Measurements from ENCODE around the gene TECRL. TPM values are rescaled to one million over a fixed set of nuclear protein-coding genes. Genes with fewer than 3 reads are reported as not detected.

The TECRL gene
- total RNA-seq, 1 donor from 2014 or later, result not detected

DNA sequence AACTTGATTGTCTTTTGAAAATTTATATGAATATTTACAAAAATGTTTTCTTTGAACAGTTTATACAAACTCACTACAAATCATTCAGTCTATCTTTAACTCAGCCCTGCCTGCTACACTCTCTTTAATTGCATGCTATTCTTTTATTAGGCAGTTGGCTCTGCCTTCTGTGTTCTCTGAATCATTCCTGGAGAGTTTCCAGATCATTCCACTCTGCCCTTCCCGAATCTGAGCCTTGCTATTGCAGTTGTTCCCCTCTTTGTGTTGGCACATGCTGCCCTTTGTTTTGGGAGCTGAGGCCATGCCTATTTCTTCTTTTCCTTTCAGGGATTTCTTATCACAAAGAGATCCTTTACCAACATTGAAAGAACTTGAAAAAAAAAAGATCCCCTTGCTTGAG, 8.7 kb upstream of the TECRL start:
- H3K9me3 Mint-ChIP-seq, result no peaks in the 10 kb centered on the region
- no peaks in the 10 kb centered on the region for H4K20me1 ChIP-seq (ENCODE audit: low read depth)
- H2AFZ ChIP-seq (replicated peaks), result peak overlapping the region; percentile 46
- no peaks in the 10 kb centered on the region for H3K27me3 Mint-ChIP-seq (ENCODE audit: insufficient read depth, low read depth)
- H3K4me3 ChIP-seq, result no peak overlapping the region
- H3K4me3 Mint-ChIP-seq, result no peak overlapping the region
- no peaks in the 10 kb centered on the region for H3K36me3 Mint-ChIP-seq
- H3K9ac ChIP-seq, result no peak overlapping the region
- TF ChIP-seq EZH2 (IDR thresholded peaks at IDR 0.05), result no peak
- TF ChIP-seq EZH2phosphoT487 (IDR thresholded peaks at IDR 0.05), result no peak
- TF ChIP-seq CTCF (IDR thresholded peaks at IDR 0.05), result no peak
- no peaks in the 10 kb centered on the region for H3F3A ChIP-seq (ENCODE audit: low read depth)
- peak; percentile 18 for DNase-seq (ENCODE audit: low spot score)
- no peak overlapping the region for H3K27ac Mint-ChIP-seq
- no peaks in the 10 kb centered on the region for H3K9me3 ChIP-seq (ENCODE audit: low read depth)
- H3K4me2 ChIP-seq, result no peak overlapping the region
- no peaks in the 10 kb centered on the region for H3K79me2 ChIP-seq (ENCODE audit: low read depth)
- H3K4me1 Mint-ChIP-seq, result peaks cover 3% of the 10 kb centered on the region
- H3K36me3 ChIP-seq, result no peaks in the 10 kb centered on the region
- H3K27me3 ChIP-seq, result no peaks in the 10 kb centered on the region
- H3K27ac ChIP-seq, result no peak overlapping the region
- H3K4me1 ChIP-seq, result peaks cover 8% of the 10 kb centered on the region

DNA sequence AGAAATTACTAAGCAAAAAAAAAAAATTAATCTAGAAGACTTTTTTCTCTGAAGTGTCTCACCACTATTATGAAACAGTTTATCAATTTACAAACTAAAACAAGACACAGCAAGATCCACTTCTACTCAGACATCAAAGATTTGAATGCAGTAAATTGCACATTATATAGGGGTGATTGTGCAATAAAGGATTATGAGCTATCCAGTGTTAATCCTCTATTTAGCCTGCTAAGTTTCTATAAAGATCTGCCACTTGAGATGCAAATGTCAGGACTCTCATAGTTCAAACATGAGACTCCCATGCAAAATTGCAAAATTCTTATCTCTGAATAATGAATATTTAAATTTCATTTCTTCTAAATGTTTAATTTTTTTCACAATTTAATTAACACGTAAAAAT, 2.2 kb downstream of the TECRL start:
- H3F3A ChIP-seq (ENCODE audit: low read depth), result no peaks in the 10 kb centered on the region

DNA sequence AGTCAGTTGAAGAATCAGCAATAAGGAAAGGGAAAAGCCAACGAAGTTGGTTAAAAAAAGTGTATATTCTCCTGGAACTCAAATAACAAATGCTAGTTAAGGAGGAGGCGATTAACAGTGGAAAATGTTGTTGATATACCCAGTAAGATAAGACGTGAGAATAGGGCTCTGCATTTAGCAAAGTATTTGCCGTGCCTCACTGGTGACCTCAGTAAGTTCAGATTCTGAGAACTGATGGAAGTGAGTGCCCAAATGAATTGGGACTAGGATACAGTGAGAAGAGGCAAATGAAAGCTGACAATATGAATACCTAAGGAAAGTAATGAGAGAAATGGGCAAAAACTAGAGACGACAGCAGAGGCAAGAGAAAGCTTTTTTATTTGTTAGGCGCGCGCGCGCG, 3.5 kb downstream of the TECRL start:
- no peaks in the 10 kb centered on the region for H3K27me3 Mint-ChIP-seq (ENCODE audit: insufficient read depth, low read depth)
- Histone ChIP-seq H3K4me2 (no peak overlapping the region), H3K4me3 (no peak overlapping the region), H3K27ac (no peak overlapping the region), H3K79me2 (ENCODE audit: low read depth) (no peaks in the 10 kb centered on the region), H3K4me1 (no peaks in the 10 kb centered on the region), H3F3A (ENCODE audit: low read depth) (no peaks in the 10 kb centered on the region), H3K9me3 (ENCODE audit: low read depth) (no peaks in the 10 kb centered on the region), H3K36me3 (no peaks in the 10 kb centered on the region), H2AFZ (replicated peaks) (peak overlapping the region; percentile 52), H3K27me3 (no peaks in the 10 kb centered on the region), H4K20me1 (ENCODE audit: low read depth) (no peaks in the 10 kb centered on the region), H3K9ac (no peak overlapping the region)
- no peak for DNase-seq (ENCODE audit: low spot score)
- no peaks in the 10 kb centered on the region for H3K9me3 Mint-ChIP-seq
- H3K36me3 Mint-ChIP-seq, result no peaks in the 10 kb centered on the region
- no peak overlapping the region for H3K4me3 Mint-ChIP-seq
- TF ChIP-seq EZH2phosphoT487 (IDR thresholded peaks at IDR 0.05) (no peak), CTCF (IDR thresholded peaks at IDR 0.05) (no peak), EZH2 (IDR thresholded peaks at IDR 0.05) (no peak)
- H3K27ac Mint-ChIP-seq, result no peak overlapping the region
- H3K4me1 Mint-ChIP-seq, result no peaks in the 10 kb centered on the region

More for the DNA sequence above, 2.2 kb downstream of the TECRL start:
- H3K4me1 ChIP-seq, result no peaks in the 10 kb centered on the region
- no peak overlapping the region for H3K4me2 ChIP-seq
- DNase-seq (ENCODE audit: low spot score), result no peak
- no peaks in the 10 kb centered on the region for H3K4me1 Mint-ChIP-seq
- no peak overlapping the region for H3K4me3 ChIP-seq
- H3K27me3 ChIP-seq, result no peaks in the 10 kb centered on the region
- H3K36me3 Mint-ChIP-seq, result no peaks in the 10 kb centered on the region
- TF ChIP-seq CTCF (IDR thresholded peaks at IDR 0.05) (no peak), EZH2 (IDR thresholded peaks at IDR 0.05) (no peak), EZH2phosphoT487 (IDR thresholded peaks at IDR 0.05) (no peak)
- no peak overlapping the region for H3K27ac ChIP-seq
- H3K27ac Mint-ChIP-seq, result no peak overlapping the region
- no peaks in the 10 kb centered on the region for H3K27me3 Mint-ChIP-seq (ENCODE audit: insufficient read depth, low read depth)
- H3K79me2 ChIP-seq (ENCODE audit: low read depth), result no peaks in the 10 kb centered on the region
- no peaks in the 10 kb centered on the region for H4K20me1 ChIP-seq (ENCODE audit: low read depth)
- no peaks in the 10 kb centered on the region for H3K9me3 Mint-ChIP-seq
- no peak overlapping the region for H3K4me3 Mint-ChIP-seq
- H3K36me3 ChIP-seq, result no peaks in the 10 kb centered on the region
- H2AFZ ChIP-seq (replicated peaks), result no peak overlapping the region
- H3K9me3 ChIP-seq (ENCODE audit: low read depth), result no peaks in the 10 kb centered on the region
- no peak overlapping the region for H3K9ac ChIP-seq

All from neural progenitor cell (in vitro differentiated cells).